ENCODE measurements around the gene PAX5. TPM values are rescaled to one million over a fixed set of nuclear protein-coding genes. Genes with fewer than 3 reads are reported as not detected.

The PAX5 gene
- total and polyA plus RNA-seq, 2 of the 13 experiments (the other 11 are each of a cell fraction or from before 2014, with no cell fraction given) = not detected

GRCh38 chr9:36963346-36963745 lies 70.7 kb downstream of the PAX5 start (continued):
- no peak for TF ChIP-seq ZHX1 (CRISPR knock-in tag; IDR thresholded peaks at IDR 0.05; ENCODE audit: low read depth)
- TF ChIP-seq SNAPC2 (CRISPR knock-in tag; IDR thresholded peaks at IDR 0.05) = no peak
- no peak for TF ChIP-seq KDM4B (CRISPR knock-in tag; IDR thresholded peaks at IDR 0.05)
- no peak for TF ChIP-seq ZNF674 (CRISPR knock-in tag; IDR thresholded peaks at IDR 0.05; ENCODE audit: low read depth)
- TF ChIP-seq ZNF597 (CRISPR knock-in tag; IDR thresholded peaks at IDR 0.05) = no peak
- no peak for TF ChIP-seq ISL2 (CRISPR knock-in tag; IDR thresholded peaks at IDR 0.05)
- TF ChIP-seq DNMT3B (CRISPR knock-in tag; conservative IDR thresholded peaks at IDR 0.05) = no peak
- TF ChIP-seq, protein P1, sequence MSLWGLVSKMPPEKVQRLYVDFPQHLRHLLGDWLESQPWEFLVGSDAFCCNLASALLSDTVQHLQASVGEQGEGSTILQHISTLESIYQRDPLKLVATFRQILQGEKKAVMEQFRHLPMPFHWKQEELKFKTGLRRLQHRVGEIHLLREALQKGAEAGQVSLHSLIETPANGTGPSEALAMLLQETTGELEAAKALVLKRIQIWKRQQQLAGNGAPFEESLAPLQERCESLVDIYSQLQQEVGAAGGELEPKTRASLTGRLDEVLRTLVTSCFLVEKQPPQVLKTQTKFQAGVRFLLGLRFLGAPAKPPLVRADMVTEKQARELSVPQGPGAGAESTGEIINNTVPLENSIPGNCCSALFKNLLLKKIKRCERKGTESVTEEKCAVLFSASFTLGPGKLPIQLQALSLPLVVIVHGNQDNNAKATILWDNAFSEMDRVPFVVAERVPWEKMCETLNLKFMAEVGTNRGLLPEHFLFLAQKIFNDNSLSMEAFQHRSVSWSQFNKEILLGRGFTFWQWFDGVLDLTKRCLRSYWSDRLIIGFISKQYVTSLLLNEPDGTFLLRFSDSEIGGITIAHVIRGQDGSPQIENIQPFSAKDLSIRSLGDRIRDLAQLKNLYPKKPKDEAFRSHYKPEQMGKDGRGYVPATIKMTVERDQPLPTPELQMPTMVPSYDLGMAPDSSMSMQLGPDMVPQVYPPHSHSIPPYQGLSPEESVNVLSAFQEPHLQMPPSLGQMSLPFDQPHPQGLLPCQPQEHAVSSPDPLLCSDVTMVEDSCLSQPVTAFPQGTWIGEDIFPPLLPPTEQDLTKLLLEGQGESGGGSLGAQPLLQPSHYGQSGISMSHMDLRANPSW (CRISPR knock-in tag; IDR thresholded peaks at IDR 0.05; ENCODE audit: borderline replicate concordance) = no peak

Data from HepG2 (cell line).